Endothelial cell of umbilical vein (primary cell): ENCODE measurements around the gene MKNK1. TPM values are rescaled to one million over a fixed set of nuclear protein-coding genes. Genes with fewer than 3 reads are reported as not detected.

ENCODE experiments used
- BruUV-seq: library from RNA; stranded (reverse); fragments of 400-500 nt; replicated peaks from 2 replicates; lab custom pipeline; 2021; lab: Mats Ljungman, UMichigan
- CTCF ChIA-PET: fragments of 300-600, 350-600 bp; sonication (Branson Sonifier 250); formaldehyde crosslinking; loops from one replicate; lab custom pipeline; 2021; ENCODE audit warnings: antibody characterized with exemption, inconsistent platforms; lab: Charles Lee
- POLR2A ChIA-PET: fragments of 300-600, 350-600 bp; sonication (Branson Sonifier 250); formaldehyde crosslinking; loops from one replicate; lab custom pipeline; 2021; ENCODE audit warnings: antibody characterized with exemption, inconsistent platforms; lab: Charles Lee
- DNase-seq: peaks from one replicate; pipeline ENCODE4 v3.0.0-alpha.2; 2011; ENCODE audit warnings: low read depth, low spot score
- FAIRE-seq: peaks from 2 replicates; lab custom pipeline; 2011; peaks lifted over from hg19 to GRCh38; lab: Jason Lieb, UNC
- H2AFZ ChIP-seq: 2 replicates; pipeline ENCODE4 v1.6.0; 2012; ENCODE audit warnings: low read depth, low read length, control low read depth, inconsistent platforms
- H3K27ac ChIP-seq: 2 replicates; pipeline ENCODE4 v1.5.1; 2011; ENCODE audit warnings: low read depth, mild to moderate bottlenecking, control low read depth, low read length, moderate library complexity; ENCODE audit not compliant: insufficient read depth
- H3K27me3 ChIP-seq, 2 experiments: 2 replicates each; pipeline versions ENCODE4 v1.6.0 to v1.6.1; 2011; ENCODE audit warnings: low read length in 2 of 2, mixed read lengths in 1 of 2; ENCODE audit not compliant: control insufficient read depth in 2 of 2, insufficient read depth in 2 of 2
- H3K36me3 ChIP-seq, 2 experiments: 2 replicates in 1 of 2; 3 replicates in 1 of 2; pipeline ENCODE4 v1.5.1; 2011; ENCODE audit warnings: low read length in 2 of 2, mild to moderate bottlenecking in 1 of 2, moderate library complexity in 1 of 2; ENCODE audit not compliant: control insufficient read depth in 2 of 2, insufficient read depth in 2 of 2; ENCODE audit errors: extremely low read depth in 1 of 2
- H3K4me1 ChIP-seq: 3 replicates; pipeline ENCODE4 v1.5.1; 2011; ENCODE audit warnings: mild to moderate bottlenecking, low read length; ENCODE audit not compliant: control insufficient read depth, insufficient read depth; ENCODE audit errors: extremely low read depth
- H3K4me2 ChIP-seq: 2 replicates; pipeline ENCODE4 v1.6.1; 2011; ENCODE audit warnings: low read length, control low read depth, mixed read lengths; ENCODE audit not compliant: insufficient read depth
- H3K4me3 ChIP-seq, 3 experiments: fragments of 200-600 bp in 1 of 3; sonication (generic), shearing (Covaris generic) in 1 of 3; replicated peaks in 1 of 3; 2 replicates each; pipeline ENCODE4 v1.5.1; 2011 to 2016; ENCODE audit warnings: control low read depth in 3 of 3, low read length in 3 of 3, mild to moderate bottlenecking in 2 of 3, inconsistent platforms in 1 of 3, low read depth in 1 of 3, moderate library complexity in 1 of 3; ENCODE audit not compliant: insufficient read depth in 1 of 3
- H3K79me2 ChIP-seq: 2 replicates; pipeline ENCODE4 v1.6.0; 2012; ENCODE audit warnings: low read length, inconsistent platforms; ENCODE audit not compliant: control insufficient read depth, insufficient read depth
- H3K9ac ChIP-seq: replicated peaks from 2 replicates; pipeline ENCODE3; 2011; ENCODE audit warnings: low read length, control low read depth; ENCODE audit not compliant: insufficient read depth; ENCODE audit errors: extremely low read depth
- H3K9me1 ChIP-seq: replicated peaks from 3 replicates; pipeline ENCODE4 v1.6.0; 2011; ENCODE audit warnings: mild to moderate bottlenecking, low read length; ENCODE audit not compliant: control insufficient read depth, insufficient read depth; ENCODE audit errors: extremely low read depth
- H3K9me3 ChIP-seq: replicated peaks from 2 replicates; pipeline ENCODE4 v1.5.1; 2012; ENCODE audit warnings: low read length, inconsistent platforms; ENCODE audit not compliant: control insufficient read depth, insufficient read depth
- H4K20me1 ChIP-seq: replicated peaks from 2 replicates; pipeline ENCODE3; 2011; ENCODE audit warnings: mild to moderate bottlenecking, low read length; ENCODE audit not compliant: control insufficient read depth, insufficient read depth; ENCODE audit errors: extremely low read depth
- EZH2 ChIP-seq: IDR thresholded peaks from 2 replicates; pipeline ENCODE4 v1.6.1; 2012; ENCODE audit warnings: borderline replicate concordance, low read depth, mild to moderate bottlenecking, moderate library complexity, low read length, inconsistent platforms; ENCODE audit not compliant: severe bottlenecking
- FOS ChIP-seq: IDR thresholded peaks from 2 replicates; pipeline ENCODE4 v1.6.1; 2011; ENCODE audit warnings: mild to moderate bottlenecking, low read length, moderate library complexity, borderline replicate concordance; ENCODE audit not compliant: insufficient read depth
- GATA2 ChIP-seq: IDR thresholded peaks from 2 replicates; pipeline ENCODE4 v1.7.0; 2011; ENCODE audit warnings: low read depth, mild to moderate bottlenecking, moderate library complexity, mixed read lengths, low read length; ENCODE audit not compliant: insufficient read length, insufficient read depth
- JUN ChIP-seq: IDR thresholded peaks from 2 replicates; pipeline ENCODE4 v1.6.1; 2011; ENCODE audit warnings: borderline replicate concordance, low read depth; ENCODE audit not compliant: insufficient read length, insufficient read depth
- MYC ChIP-seq: IDR thresholded peaks from one replicate; pipeline ENCODE4 v1.6.1; 2011; ENCODE audit warnings: mild to moderate bottlenecking, low read depth, low read length
- POLR2A ChIP-seq: IDR thresholded peaks from 2 replicates; pipeline ENCODE4 v1.6.1; 2012; ENCODE audit warnings: low read depth, mild to moderate bottlenecking, control low read depth, low read length
- POLR2AphosphoS5 ChIP-seq: IDR thresholded peaks from 2 replicates; pipeline ENCODE4 v1.6.1; 2012; ENCODE audit warnings: low read depth, mild to moderate bottlenecking, control low read depth, low read length, moderate library complexity; ENCODE audit not compliant: insufficient read depth
- dilution Hi-C: fragments of 300-500 bp; cut with MboI; formaldehyde crosslinking; loops from one replicate; pipeline ENCODE4 v1.15.0; 2019; ENCODE audit warnings: low sequenced_read_pairs; ENCODE audit not compliant: extremely low pct_ligation_motif_present
- intact Hi-C: fragments of 100-400 bp; cut with micrococcal nuclease; formaldehyde crosslinking; loops from one replicate; pipeline ENCODE4 v1.10.0; 2022
- polyA plus RNA-seq, 4 experiments: library from polyadenylated mRNA; depleted of rRNA in 3 of 4; stranded (reverse) in 3 of 4; unstranded in 1 of 4; fragments of >200 nt; gene quantifications; 2 replicates each; pipeline versions ENCODE4 v1.2.1 to v1.2.3, GENCODE V29; 2011 to 2012; ENCODE audit warnings: missing spikeins in 1 of 4
- total RNA-seq: library from RNA; stranded (reverse); gene quantifications from 2 replicates; pipeline ENCODE4 v1.2.3, GENCODE V29; 2021
- TF ChIP-seq, protein P1 (sequence below): IDR thresholded peaks from 2 replicates; pipeline ENCODE4 v1.6.1; 2011; ENCODE audit not compliant: insufficient read depth, insufficient read length
- TF ChIP-seq, protein P2 (sequence below), 2 donors: IDR thresholded peaks; 1 replicate in 1 of 2; 2 replicates in 1 of 2; pipeline ENCODE4 v1.5.1; 2011; ENCODE audit warnings: low read length in 2 of 2, mild to moderate bottlenecking in 2 of 2, moderate library complexity in 2 of 2, control low read depth in 1 of 2, inconsistent platforms in 1 of 2, low read depth in 1 of 2; ENCODE audit not compliant: insufficient read depth in 1 of 2; ENCODE audit errors: extremely low read depth in 1 of 2

The MKNK1 gene
- total and polyA plus RNA-seq, 2 donors (not counting 3 experiments of a cell fraction or from before 2014, with no cell fraction given) = 32.9 to 42.6 TPM

DNA sequence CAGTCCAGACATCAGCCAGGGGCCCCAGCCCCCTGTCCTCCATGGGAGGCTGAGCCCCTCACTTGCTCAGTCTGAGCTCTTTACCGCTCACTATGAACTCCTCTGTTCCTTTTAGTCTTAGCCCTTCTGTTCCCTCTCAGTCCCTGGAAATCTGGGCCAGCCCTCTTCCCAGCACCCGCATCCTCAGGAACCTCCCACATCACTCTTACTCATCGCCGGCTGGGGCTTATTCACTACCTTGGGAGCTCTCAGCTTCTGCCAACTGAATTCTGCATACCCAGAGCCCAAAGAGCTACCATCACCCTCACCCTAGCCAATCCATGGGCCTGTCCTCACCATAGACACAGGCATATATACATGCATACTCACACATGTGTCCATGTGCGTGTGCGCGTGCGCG lies 64.1 kb downstream of the MKNK1 start:
- Histone ChIP-seq H2AFZ (no peak overlapping the region), H3K79me2 (no peaks in the 10 kb centered on the region), H3K4me1 (no peaks in the 10 kb centered on the region), H3K9me3 (no peaks in the 10 kb centered on the region), H3K4me3 (no peak overlapping the region), H4K20me1 (no peaks in the 10 kb centered on the region), H3K9ac (no peak overlapping the region), H3K9me1 (no peaks in the 10 kb centered on the region), H3K27ac (no peak overlapping the region), H3K36me3 (no peaks in the 10 kb centered on the region), H3K27me3 (peaks cover 49 to 54% of the 10 kb centered on the region in 2 experiments), H3K4me2 (no peak overlapping the region)
- TF ChIP-seq JUN = no peak
- no peak for TF ChIP-seq FOS
- TF ChIP-seq POLR2A = no peak
- TF ChIP-seq, protein P1, sequence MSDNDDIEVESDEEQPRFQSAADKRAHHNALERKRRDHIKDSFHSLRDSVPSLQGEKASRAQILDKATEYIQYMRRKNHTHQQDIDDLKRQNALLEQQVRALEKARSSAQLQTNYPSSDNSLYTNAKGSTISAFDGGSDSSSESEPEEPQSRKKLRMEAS = no peak
- no peak for TF ChIP-seq POLR2AphosphoS5
- TF ChIP-seq MYC = no peak
- FAIRE-seq = no peak
- dilution Hi-C loops = no loop called here
- intact Hi-C loops = no loop called here
- BruUV-seq = no TSS peak
- ChIA-PET POLR2A (no interaction called here), CTCF (interaction anchor here (1.0 to 1.9 kb wide), 6 partner anchors 7 to 98 kb away, joined by 3 to 12 read pairs (median 4); no protein-coding TSS in a partner anchor)
- DNase-seq = no peak

DNA sequence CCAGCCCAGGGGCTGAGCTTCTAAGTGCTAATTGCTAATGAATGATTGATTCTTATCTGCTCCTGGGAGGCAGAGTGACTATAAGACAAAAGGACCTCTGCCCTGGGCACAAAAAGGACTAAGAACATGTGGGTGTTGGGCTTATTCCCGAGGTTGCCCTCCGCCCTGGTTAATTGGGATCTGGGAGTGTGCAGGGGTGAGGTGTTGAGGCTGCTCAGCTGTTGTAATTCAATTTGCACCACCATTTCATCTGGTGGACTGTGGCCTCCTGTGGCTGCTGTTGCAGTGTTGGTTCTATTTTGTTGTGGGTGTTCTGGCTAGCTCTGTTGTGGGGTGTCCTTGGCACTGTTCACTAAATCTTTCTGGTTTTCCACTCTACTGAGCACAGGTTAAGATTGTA lies 65.9 kb downstream of the MKNK1 start:
- Histone ChIP-seq H3K27ac (no peak overlapping the region), H3K4me2 (no peak overlapping the region), H2AFZ (no peak overlapping the region), H4K20me1 (no peaks in the 10 kb centered on the region), H3K79me2 (no peaks in the 10 kb centered on the region), H3K9ac (no peak overlapping the region), H3K4me3 (no peak overlapping the region), H3K9me3 (no peaks in the 10 kb centered on the region), H3K9me1 (no peaks in the 10 kb centered on the region), H3K36me3 (no peaks in the 10 kb centered on the region), H3K27me3 (peaks cover 36 to 45% of the 10 kb centered on the region in 2 experiments), H3K4me1 (peaks cover 2% of the 10 kb centered on the region)
- CTCF ChIA-PET = interaction anchor here (1.0 to 4.9 kb wide), 4 partner anchors 9 to 93 kb away, joined by 3 to 29 read pairs (median 4); no protein-coding TSS in a partner anchor
- TF ChIP-seq POLR2A = no peak
- no peak for TF ChIP-seq POLR2AphosphoS5
- no peak for TF ChIP-seq JUN
- no peak for TF ChIP-seq FOS
- no peak for TF ChIP-seq GATA2
- TF ChIP-seq, protein P2, sequence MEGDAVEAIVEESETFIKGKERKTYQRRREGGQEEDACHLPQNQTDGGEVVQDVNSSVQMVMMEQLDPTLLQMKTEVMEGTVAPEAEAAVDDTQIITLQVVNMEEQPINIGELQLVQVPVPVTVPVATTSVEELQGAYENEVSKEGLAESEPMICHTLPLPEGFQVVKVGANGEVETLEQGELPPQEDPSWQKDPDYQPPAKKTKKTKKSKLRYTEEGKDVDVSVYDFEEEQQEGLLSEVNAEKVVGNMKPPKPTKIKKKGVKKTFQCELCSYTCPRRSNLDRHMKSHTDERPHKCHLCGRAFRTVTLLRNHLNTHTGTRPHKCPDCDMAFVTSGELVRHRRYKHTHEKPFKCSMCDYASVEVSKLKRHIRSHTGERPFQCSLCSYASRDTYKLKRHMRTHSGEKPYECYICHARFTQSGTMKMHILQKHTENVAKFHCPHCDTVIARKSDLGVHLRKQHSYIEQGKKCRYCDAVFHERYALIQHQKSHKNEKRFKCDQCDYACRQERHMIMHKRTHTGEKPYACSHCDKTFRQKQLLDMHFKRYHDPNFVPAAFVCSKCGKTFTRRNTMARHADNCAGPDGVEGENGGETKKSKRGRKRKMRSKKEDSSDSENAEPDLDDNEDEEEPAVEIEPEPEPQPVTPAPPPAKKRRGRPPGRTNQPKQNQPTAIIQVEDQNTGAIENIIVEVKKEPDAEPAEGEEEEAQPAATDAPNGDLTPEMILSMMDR (IDR thresholded peaks at IDR 0.05; ENCODE audit: extremely low read depth in 1 of 2, insufficient read depth in 1 of 2, low read depth in 1 of 2, low read length in 2 of 2) = no peak
- TF ChIP-seq, protein P1 = no peak
- TF ChIP-seq MYC = no peak
- no peak for TF ChIP-seq EZH2
- DNase-seq (no peak), FAIRE-seq (no peak)
- POLR2A ChIA-PET = no interaction called here
- intact Hi-C loops = no loop called here
- BruUV-seq = no TSS peak
- dilution Hi-C loops = no loop called here
